H1 (cell line): Measurements from ENCODE around the gene PRMT1. TPM values are rescaled to one million over a fixed set of nuclear protein-coding genes. Genes with fewer than 3 reads are reported as not detected.

ENCODE experiments used
- CTCF ChIA-PET: fragments of 300-600 bp; sonication (Branson Sonifier 250); formaldehyde crosslinking; loops from one replicate; lab custom pipeline; 2021; ENCODE audit not compliant: partially characterized antibody; lab: Charles Lee
- POLR2A ChIA-PET: fragments of 300-600 bp; sonication (Branson Sonifier 250); formaldehyde crosslinking; loops from one replicate; lab custom pipeline; 2021; ENCODE audit warnings: inconsistent platforms; ENCODE audit not compliant: partially characterized antibody; lab: Charles Lee
- DNase-seq, 2 experiments: peaks; one replicate each; pipeline versions ENCODE4 v3.0.0 to v3.0.0-alpha.2; 2010 to 2022; ENCODE audit warnings: low spot score in 2 of 2, low read depth in 1 of 2, mixed read lengths in 1 of 2
- FAIRE-seq: peaks from 2 replicates; lab custom pipeline; 2011; peaks lifted over from hg19 to GRCh38; lab: Jason Lieb, UNC
- H2AFZ ChIP-seq: 2 replicates; pipeline ENCODE4 v1.8.1; 2012; ENCODE audit warnings: low read length, inconsistent platforms
- H2AK5ac ChIP-seq: 2 replicates; pipeline ENCODE4 v1.6.1; 2013; ENCODE audit warnings: low read depth, low read length
- H2BK120ac ChIP-seq: replicated peaks from 2 replicates; pipeline ENCODE3; 2013; ENCODE audit warnings: low read depth, low read length, inconsistent platforms
- H2BK12ac ChIP-seq: 2 replicates; pipeline ENCODE4 v1.6.1; 2013; ENCODE audit warnings: low read depth, low read length
- H2BK15ac ChIP-seq: 2 replicates; pipeline ENCODE4 v1.6.1; 2013; ENCODE audit warnings: low read length
- H2BK20ac ChIP-seq: 2 replicates; pipeline ENCODE4 v1.6.1; 2013; ENCODE audit warnings: low read length
- H2BK5ac ChIP-seq: 2 replicates; pipeline ENCODE4 v1.6.1; 2013; ENCODE audit warnings: low read depth, low read length
- H3K14ac ChIP-seq: 2 replicates; pipeline ENCODE4 v1.6.1; 2013; ENCODE audit warnings: inconsistent platforms; ENCODE audit not compliant: insufficient read length
- H3K18ac ChIP-seq: 2 replicates; pipeline ENCODE4 v1.6.1; 2013; ENCODE audit warnings: low read length; ENCODE audit errors: extremely low read depth
- H3K23ac ChIP-seq: 2 replicates; pipeline ENCODE4 v1.6.1; 2013; ENCODE audit warnings: inconsistent platforms; ENCODE audit not compliant: insufficient read length
- H3K23me2 ChIP-seq: 2 replicates; pipeline ENCODE4 v1.6.1; 2013; ENCODE audit warnings: low read depth, low read length
- H3K27ac ChIP-seq: 2 replicates; pipeline ENCODE4 v1.6.1; 2011; ENCODE audit warnings: low read depth, low read length, inconsistent platforms
- H3K27me3 ChIP-seq, 4 experiments: replicated peaks in 1 of 4; 1 replicate in 1 of 4; 2 replicates in 3 of 4; pipeline versions ENCODE4 v1.6.1 to v1.8.1; 2011 to 2013; ENCODE audit warnings: low read length in 3 of 4, mild to moderate bottlenecking in 3 of 4, inconsistent platforms in 2 of 4, mixed read lengths in 2 of 4, moderate library complexity in 1 of 4; ENCODE audit not compliant: control insufficient read depth in 3 of 4, insufficient read depth in 3 of 4; ENCODE audit errors: extremely low read depth in 1 of 4
- H3K36me3 ChIP-seq, 4 experiments: 2 replicates each; pipeline versions ENCODE4 v1.6.1 to v1.8.1; 2011 to 2013; ENCODE audit warnings: mild to moderate bottlenecking in 4 of 4, low read length in 3 of 4, moderate library complexity in 2 of 4, control low read depth in 1 of 4, inconsistent platforms in 1 of 4; ENCODE audit not compliant: insufficient read depth in 4 of 4, control insufficient read depth in 2 of 4
- H3K4ac ChIP-seq: replicated peaks from 2 replicates; pipeline ENCODE3; 2013; ENCODE audit warnings: low read length, low read depth, mixed read lengths, inconsistent platforms; ENCODE audit not compliant: insufficient read length
- H3K4me1 ChIP-seq, 4 experiments: replicated peaks in 1 of 4; 1 replicate in 1 of 4; 2 replicates in 3 of 4; pipeline versions ENCODE4 v1.6.1 to v1.8.1; 2011 to 2013; ENCODE audit warnings: low read length in 3 of 4, inconsistent platforms in 2 of 4, mixed read lengths in 1 of 4; ENCODE audit not compliant: insufficient read depth in 4 of 4, control insufficient read depth in 3 of 4
- H3K4me2 ChIP-seq, 2 experiments: 2 replicates each; pipeline versions ENCODE4 v1.6.1 to v1.8.1; 2011 to 2013; ENCODE audit warnings: low read depth in 2 of 2, low read length in 2 of 2, control low read depth in 1 of 2, inconsistent platforms in 1 of 2, mild to moderate bottlenecking in 1 of 2; ENCODE audit not compliant: insufficient read depth in 1 of 2
- H3K4me3 ChIP-seq, 4 experiments: fragments of 200-600, 300-600 bp in 1 of 4; sonication (generic), shearing (Covaris generic), sonication (Bioruptor Twin) in 1 of 4; 2 replicates each; pipeline versions ENCODE4 v1.5.1 to v1.8.1; 2011 to 2016; ENCODE audit warnings: low read length in 4 of 4, low read depth in 3 of 4, control low read depth in 2 of 4, inconsistent platforms in 2 of 4, mild to moderate bottlenecking in 2 of 4, mixed read lengths in 1 of 4, moderate library complexity in 1 of 4; ENCODE audit not compliant: insufficient read depth in 2 of 4; ENCODE audit errors: extremely low read depth in 1 of 4
- H3K56ac ChIP-seq: replicated peaks from 2 replicates; pipeline ENCODE3; 2013; ENCODE audit warnings: low read depth, mild to moderate bottlenecking, mixed read lengths, low read length, inconsistent platforms; ENCODE audit not compliant: insufficient read length
- H3K79me1 ChIP-seq: 2 replicates; pipeline ENCODE4 v1.6.1; 2013; ENCODE audit warnings: low read depth, low read length, control low read depth
- H3K79me2 ChIP-seq, 2 experiments: 2 replicates each; pipeline versions ENCODE4 v1.6.1 to v1.8.1; 2012 to 2013; ENCODE audit warnings: low read length in 2 of 2, mild to moderate bottlenecking in 2 of 2, inconsistent platforms in 1 of 2; ENCODE audit not compliant: insufficient read depth in 2 of 2, control insufficient read depth in 1 of 2
- H3K9ac ChIP-seq, 4 experiments: replicated peaks in 1 of 4; 1 replicate in 1 of 4; 2 replicates in 3 of 4; pipeline versions ENCODE4 v1.6.1 to v1.8.1; 2011 to 2013; ENCODE audit warnings: low read depth in 3 of 4, low read length in 3 of 4, control low read depth in 2 of 4, mild to moderate bottlenecking in 2 of 4, moderate library complexity in 2 of 4, inconsistent platforms in 1 of 4; ENCODE audit errors: extremely low read depth in 1 of 4
- H3K9me3 ChIP-seq, 2 experiments: 2 replicates each; pipeline versions ENCODE4 v1.6.1 to v1.8.1; 2012 to 2013; ENCODE audit warnings: mild to moderate bottlenecking in 2 of 2, moderate library complexity in 2 of 2, control low read depth in 1 of 2, inconsistent platforms in 1 of 2, low read depth in 1 of 2, low read length in 1 of 2, mixed read lengths in 1 of 2; ENCODE audit not compliant: insufficient read depth in 2 of 2
- H4K20me1 ChIP-seq, 2 experiments: replicated peaks in 1 of 2; 2 replicates each; pipeline versions ENCODE3 to v1.8.1; 2011 to 2013; ENCODE audit warnings: inconsistent platforms in 2 of 2, low read length in 2 of 2, mild to moderate bottlenecking in 1 of 2; ENCODE audit not compliant: insufficient read depth in 2 of 2, control insufficient read depth in 1 of 2
- H4K5ac ChIP-seq: 2 replicates; pipeline ENCODE4 v1.6.1; 2013; ENCODE audit warnings: low read length, low read depth, mixed read lengths, inconsistent platforms; ENCODE audit not compliant: insufficient read length
- H4K8ac ChIP-seq: 2 replicates; pipeline ENCODE4 v1.8.0; 2013; ENCODE audit warnings: mild to moderate bottlenecking, moderate library complexity, low read length, inconsistent platforms; ENCODE audit not compliant: insufficient read depth; ENCODE audit errors: extremely low read depth
- H4K91ac ChIP-seq: replicated peaks from 2 replicates; pipeline ENCODE3; 2013; ENCODE audit warnings: low read length, mixed read lengths, inconsistent platforms; ENCODE audit not compliant: insufficient read length
- CTBP2 ChIP-seq: IDR thresholded peaks from 2 replicates; pipeline ENCODE4 v1.7.0; 2011; ENCODE audit warnings: borderline replicate concordance, mild to moderate bottlenecking, moderate library complexity, mixed read lengths, low read length; ENCODE audit not compliant: insufficient read depth, insufficient read length
- E2F6 ChIP-seq: IDR thresholded peaks from 2 replicates; pipeline ENCODE4 v1.6.1; 2012; ENCODE audit warnings: inconsistent platforms
- EGR1 ChIP-seq: IDR thresholded peaks from 2 replicates; pipeline ENCODE4 v1.6.1; 2011; ENCODE audit warnings: low read depth, low read length, borderline replicate concordance
- EZH2 ChIP-seq: fragments of 200-600 bp; sonication (generic); IDR thresholded peaks from 2 replicates; pipeline ENCODE4 v1.7.1; 2012; ENCODE audit warnings: low read depth, mild to moderate bottlenecking, moderate library complexity, low read length, inconsistent platforms; ENCODE audit not compliant: severe bottlenecking
- POLR2A ChIP-seq, 2 experiments: IDR thresholded peaks; 1 replicate in 1 of 2; 2 replicates in 1 of 2; pipeline ENCODE4 v1.6.1; 2011; ENCODE audit warnings: low read depth in 2 of 2, low read length in 2 of 2, mild to moderate bottlenecking in 2 of 2; ENCODE audit errors: control extremely low read depth in 1 of 2
- RNF2 ChIP-seq: fragments of 200-900, 300-1000 bp; sonication (generic); IDR thresholded peaks from 2 replicates; pipeline ENCODE4 v1.7.1; 2016; ENCODE audit warnings: borderline replicate concordance, low read depth, mild to moderate bottlenecking, antibody characterized with exemption, low read length; ENCODE audit not compliant: poor library complexity, severe bottlenecking; ENCODE audit errors: missing control alignments
- SIX5 ChIP-seq: IDR thresholded peaks from 2 replicates; pipeline ENCODE4 v1.6.1; 2011; ENCODE audit warnings: mild to moderate bottlenecking, low read depth, low read length
- SP4 ChIP-seq: IDR thresholded peaks from 2 replicates; pipeline ENCODE4 v1.6.1; 2012; ENCODE audit warnings: low read length, inconsistent platforms
- TAF7 ChIP-seq: optimal IDR thresholded peaks from 2 replicates; pipeline ENCODE3; 2011; ENCODE audit warnings: low read depth, mild to moderate bottlenecking, inconsistent platforms, low read length, moderate library complexity, borderline replicate concordance
- TBP ChIP-seq: IDR thresholded peaks from 2 replicates; pipeline ENCODE4 v1.6.1; 2011; ENCODE audit warnings: low read depth, low read length, improper control_type of control experiment
- USF2 ChIP-seq: IDR thresholded peaks from 2 replicates; pipeline ENCODE4 v1.6.1; 2011; ENCODE audit warnings: low read length, improper control_type of control experiment
- WGBS, 2 experiments: shearing (Covaris generic) in 1 of 2; methylation state at CpG; one replicate each; pipeline versions ENCODE4 v1.1.6 to v1.1.7; 2013 to 2015; ENCODE audit warnings: low lambda C conversion rate in 2 of 2, mixed read lengths in 2 of 2, inconsistent platforms in 1 of 2, low coverage in 1 of 2, missing lambda C conversion rate in 1 of 2; ENCODE audit not compliant: insufficient replicate concordance in 2 of 2, insufficient coverage in 1 of 2, insufficient read length in 1 of 2; ENCODE audit errors: extremely low coverage in 1 of 2, missing lambda C conversion rate in 1 of 2; 5-methylcytosine and 5-hydroxymethylcytosine counted together
- polyA plus RNA-seq, 7 experiments: library from polyadenylated mRNA; depleted of rRNA in 3 of 7; stranded (reverse) in 5 of 7; unstranded in 2 of 7; fragments of >200 nt in 5 of 7; fragments of 200-250 nt in 2 of 7; gene quantifications; 1 replicate in 5 of 7; 2 replicates in 1 of 7; 4 replicates in 1 of 7; pipeline versions ENCODE4 v1.2.1 to v1.2.3, GENCODE V29; 2011 to 2013; ENCODE audit warnings: missing spikeins in 2 of 7, mixed read lengths in 2 of 7
- total RNA-seq: library from RNA; stranded (reverse); fragmentation: NEBNext Ultra II Directional; extraction: Animal tissue kit (Norgen Biotek cat#: 25700); gene quantifications from 2 replicates; pipeline ENCODE4 v1.2.1, GENCODE V29; 2021
- TF ChIP-seq, protein P1 (sequence below): IDR thresholded peaks from 2 replicates; pipeline ENCODE4 v1.6.1; 2012; ENCODE audit warnings: inconsistent platforms

The PRMT1 gene
- total and polyA plus RNA-seq, 2 of the 8 experiments (the other 6 are each of a cell fraction or from before 2014, with no cell fraction given) = 561 to 1,215 TPM

- FAIRE-seq (no peak), DNase-seq (no peak)
- H3K4me1 ChIP-seq = no peaks in the 10 kb centered on the region
- H3K23me2 ChIP-seq = no peaks in the 10 kb centered on the region
- no peak overlapping the region for H4K91ac ChIP-seq
- H3K4me2 ChIP-seq = no peak overlapping the region
- H3K27me3 ChIP-seq = no peaks in the 10 kb centered on the region
- no peaks in the 10 kb centered on the region for H3K79me1 ChIP-seq
- no peak overlapping the region for H3K14ac ChIP-seq
- H4K20me1 ChIP-seq = no peaks in the 10 kb centered on the region
- ChIA-PET CTCF (interaction anchor here (0.8 to 3.3 kb wide), 5 partner anchors 12 to 23 kb away, joined by 3 to 23 read pairs (median 3); no protein-coding TSS in a partner anchor), POLR2A (interaction anchor here (1.4 to 1.5 kb wide), 2 partner anchors 14 to 40 kb away, joined by 3 to 4 read pairs; partner anchors contain the start of gene CPT1C)
- no peak overlapping the region for H3K4ac ChIP-seq
- H2AK5ac ChIP-seq = no peak overlapping the region
- WGBS, 2 experiments = 87% methylated on average over 5 of the region's 5 CpGs; no CpG with 5 or more reads in 1 of the 2 experiments
- H3K4me3 ChIP-seq = no peak overlapping the region
- no peak overlapping the region for H4K8ac ChIP-seq
- H2BK20ac ChIP-seq = no peak overlapping the region
- H3K23ac ChIP-seq = no peak overlapping the region
- H3K9me3 ChIP-seq = no peaks in the 10 kb centered on the region
- no peak overlapping the region for H2BK120ac ChIP-seq
- no peaks in the 10 kb centered on the region for H3K79me2 ChIP-seq
- H3K27ac ChIP-seq = no peak overlapping the region
- no peak overlapping the region for H2AFZ ChIP-seq
- no peaks in the 10 kb centered on the region for H3K36me3 ChIP-seq
- H3K9ac ChIP-seq = no peak overlapping the region
- no peak overlapping the region for H2BK15ac ChIP-seq
- no peak overlapping the region for H3K18ac ChIP-seq
- H2BK5ac ChIP-seq = no peak overlapping the region
- no peak overlapping the region for H3K56ac ChIP-seq
- no peak overlapping the region for H2BK12ac ChIP-seq
- no peak overlapping the region for H4K5ac ChIP-seq
- TF ChIP-seq SIX5 (no peak), E2F6 (no peak), USF2 (no peak), CTBP2 (no peak), SP4 (no peak), EGR1 (no peak), TBP (no peak), RNF2 (no peak), POLR2A (IDR thresholded peaks at IDR 0.05; ENCODE audit: control extremely low read depth in 1 of 2, low read depth in 2 of 2, low read length in 2 of 2) (no peak), TAF7 (no peak), EZH2 (no peak)
- TF ChIP-seq, protein P1, sequence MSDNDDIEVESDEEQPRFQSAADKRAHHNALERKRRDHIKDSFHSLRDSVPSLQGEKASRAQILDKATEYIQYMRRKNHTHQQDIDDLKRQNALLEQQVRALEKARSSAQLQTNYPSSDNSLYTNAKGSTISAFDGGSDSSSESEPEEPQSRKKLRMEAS = no peak
Observed at GRCh38 chr19:49730166-49730565, 53.1 kb downstream of the PRMT1 start.
